HEK293T (cell line): Measurements from ENCODE around the gene JMJD4.

Source experiments
- ARNT ChIP-seq: fragments of 450-650 bp; IDR thresholded peaks from 2 replicates; pipeline ENCODE4 v1.6.1; 2017; ENCODE audit warnings: mild to moderate bottlenecking
- BHLHE40 ChIP-seq: fragments of 450-650 bp; IDR thresholded peaks from 2 replicates; pipeline ENCODE4 v1.6.1; 2016; ENCODE audit warnings: mild to moderate bottlenecking, moderate library complexity, borderline replicate concordance
- CTBP1 ChIP-seq: fragments of 450-650 bp; IDR thresholded peaks from 2 replicates; pipeline ENCODE4 v1.6.1; 2016; ENCODE audit warnings: borderline replicate concordance
- ELF4 ChIP-seq: fragments of 450-650 bp; IDR thresholded peaks from 2 replicates; pipeline ENCODE4 v1.6.1; 2017; ENCODE audit warnings: antibody characterized with exemption
- FOXK2 ChIP-seq: fragments of 450-650 bp; IDR thresholded peaks from 2 replicates; pipeline ENCODE4 v1.6.1; 2016; ENCODE audit warnings: mild to moderate bottlenecking
- FOXM1 ChIP-seq: fragments of 450-650 bp; IDR thresholded peaks from 2 replicates; pipeline ENCODE4 v1.6.1; 2017; ENCODE audit warnings: mild to moderate bottlenecking, borderline replicate concordance
- HDGF ChIP-seq: fragments of 450-650 bp; IDR thresholded peaks from 2 replicates; pipeline ENCODE4 v1.6.1; 2017; ENCODE audit warnings: antibody characterized with exemption, borderline replicate concordance
- L3MBTL2 ChIP-seq: fragments of 450-650 bp; conservative IDR thresholded peaks from 2 replicates; pipeline ENCODE4 v1.6.1; 2016; ENCODE audit warnings: mild to moderate bottlenecking
- LEF1 ChIP-seq: fragments of 450-650 bp; IDR thresholded peaks from 2 replicates; pipeline ENCODE4 v1.6.1; 2017; ENCODE audit warnings: mild to moderate bottlenecking, borderline replicate concordance
- NFRKB ChIP-seq: fragments of 450-650 bp; IDR thresholded peaks from 2 replicates; pipeline ENCODE4 v1.6.1; 2016; ENCODE audit warnings: mild to moderate bottlenecking, moderate library complexity
- SP1 ChIP-seq: fragments of 450-650 bp; IDR thresholded peaks from 2 replicates; pipeline ENCODE4 v1.6.1; 2017
- SUZ12 ChIP-seq: fragments of 450-650 bp; IDR thresholded peaks from 2 replicates; pipeline ENCODE4 v1.6.1; 2016; ENCODE audit warnings: mild to moderate bottlenecking
- TARDBP ChIP-seq: fragments of 450-650 bp; IDR thresholded peaks from 2 replicates; pipeline ENCODE4 v1.6.1; 2016
- ZNF384 ChIP-seq: fragments of 450-650 bp; IDR thresholded peaks from 2 replicates; pipeline ENCODE4 v1.6.1; 2016

GRCh38 chr1:227709451-227709850, 25.7 kb downstream of the JMJD4 start:
- TF ChIP-seq BHLHE40 (no peak), SP1 (no peak), ELF4 (no peak), ZNF384 (no peak), ARNT (no peak), NFRKB (no peak), HDGF (no peak), SUZ12 (no peak), TARDBP (no peak), L3MBTL2 (no peak), FOXM1 (no peak), FOXK2 (no peak), CTBP1 (no peak), LEF1 (no peak)
